Transverse colon (tissue), 4 donors: Measurements from ENCODE around the gene SP140L.

Source experiments
- CTCF ChIP-seq, 5 experiments: fragments of 200-600 bp in 3 of 5; fragments of 450-650 bp in 2 of 5; sonication (generic) in 3 of 5; IDR thresholded peaks; 1 replicate in 2 of 5; 2 replicates in 3 of 5; pipeline ENCODE4 v1.5.1; 2016 to 2017; ENCODE audit warnings: antibody characterized with exemption in 5 of 5, inconsistent platforms in 3 of 5, mild to moderate bottlenecking in 2 of 5, moderate library complexity in 1 of 5
- EP300 ChIP-seq: sonication (generic); formaldehyde crosslinking; IDR thresholded peaks from one replicate; pipeline ENCODE4 v1.6.1; 2017; ENCODE audit warnings: antibody characterized with exemption, low read depth
- POLR2AphosphoS5 ChIP-seq, 3 donors: sonication (generic); formaldehyde crosslinking; IDR thresholded peaks; one replicate each; pipeline ENCODE4 v1.6.1; 2016; ENCODE audit warnings: antibody characterized with exemption in 3 of 3

GRCh38 chr2:230429513-230429912, 102.5 kb downstream of the SP140L start:
- no peak for TF ChIP-seq CTCF (IDR thresholded peaks at IDR 0.05)
- TF ChIP-seq POLR2AphosphoS5 (IDR thresholded peaks at IDR 0.05): no peak
- no peak for TF ChIP-seq EP300
